CD4-positive, alpha-beta T cell treated with Interleukin-4 for 1 hour (primary cell): Measurements from ENCODE around the gene FMO2.

Experiments
- DNase-seq, 2 donors: peaks; one replicate each; pipeline ENCODE4 v3.0.0-alpha.2; 2020 to 2022

Gene FMO2

GRCh38 chr1:171258943-171259342 is 73.8 kb downstream of the FMO2 start:
- DNase-seq: no peak
